Subcutaneous adipose tissue (tissue), 4 donors: ENCODE measurements around the gene AFAP1L2. TPM values are rescaled to one million over a fixed set of nuclear protein-coding genes. Genes with fewer than 3 reads are reported as not detected.

Experiments
- CTCF ChIP-seq: fragments of 450-650 bp; IDR thresholded peaks from one replicate; pipeline ENCODE4 v1.5.1; 2016; ENCODE audit warnings: low read depth, mild to moderate bottlenecking, control low read depth, antibody characterized with exemption, moderate library complexity
- total RNA-seq, 4 donors: library from RNA; depleted of rRNA; stranded (reverse); fragments of >200 nt; gene quantifications; one replicate each; pipeline ENCODE4 v1.1.0, GENCODE V29; 2016

The AFAP1L2 gene
- total RNA-seq, 4 donors from 2014 or later: 2.7 to 11.3 (median 4.8) TPM

- no peak for TF ChIP-seq CTCF
Observed at GRCh38 chr10:114293075-114293474, 111.2 kb downstream of the AFAP1L2 start.

- TF ChIP-seq CTCF: no peak
Observed at GRCh38 chr10:114291516-114291915, 112.8 kb downstream of the AFAP1L2 start.

GRCh38 chr10:114291076-114291475 lies 113.2 kb downstream of the AFAP1L2 start:
- TF ChIP-seq CTCF: no peak

GRCh38 chr10:114290038-114290437 lies 114.3 kb downstream of the AFAP1L2 start:
- TF ChIP-seq CTCF: no peak

GRCh38 chr10:114289096-114289436 lies 115.2 kb downstream of the AFAP1L2 start:
- TF ChIP-seq CTCF: no peak

GRCh38 chr10:114288424-114289095 lies 115.7 kb downstream of the AFAP1L2 start:
- TF ChIP-seq CTCF: no peak

- no peak for TF ChIP-seq CTCF
Observed at GRCh38 chr10:114286921-114287320, 117.4 kb downstream of the AFAP1L2 start.
